GM23338 (cell line): ENCODE measurements around the gene DDX56.

Experiments
- POLR2AphosphoS5 ChIP-seq: IDR thresholded peaks from 2 replicates; pipeline ENCODE4 v1.6.1; 2016; ENCODE audit warnings: antibody characterized with exemption, low read depth
- TF ChIP-seq, protein P1 (sequence below), 2 experiments: fragments of 200-600 bp in 1 of 2; sonication (generic) in 1 of 2; conservative IDR thresholded peaks; 2 replicates each; pipeline versions ENCODE4 v1.5.1 to v1.6.1; 2016 to 2017; ENCODE audit warnings: antibody characterized with exemption in 2 of 2, low read depth in 2 of 2, mild to moderate bottlenecking in 2 of 2, moderate library complexity in 1 of 2

GRCh38 chr7:44567884-44568283 is 5.8 kb downstream of the DDX56 start:
- TF ChIP-seq, protein P1, sequence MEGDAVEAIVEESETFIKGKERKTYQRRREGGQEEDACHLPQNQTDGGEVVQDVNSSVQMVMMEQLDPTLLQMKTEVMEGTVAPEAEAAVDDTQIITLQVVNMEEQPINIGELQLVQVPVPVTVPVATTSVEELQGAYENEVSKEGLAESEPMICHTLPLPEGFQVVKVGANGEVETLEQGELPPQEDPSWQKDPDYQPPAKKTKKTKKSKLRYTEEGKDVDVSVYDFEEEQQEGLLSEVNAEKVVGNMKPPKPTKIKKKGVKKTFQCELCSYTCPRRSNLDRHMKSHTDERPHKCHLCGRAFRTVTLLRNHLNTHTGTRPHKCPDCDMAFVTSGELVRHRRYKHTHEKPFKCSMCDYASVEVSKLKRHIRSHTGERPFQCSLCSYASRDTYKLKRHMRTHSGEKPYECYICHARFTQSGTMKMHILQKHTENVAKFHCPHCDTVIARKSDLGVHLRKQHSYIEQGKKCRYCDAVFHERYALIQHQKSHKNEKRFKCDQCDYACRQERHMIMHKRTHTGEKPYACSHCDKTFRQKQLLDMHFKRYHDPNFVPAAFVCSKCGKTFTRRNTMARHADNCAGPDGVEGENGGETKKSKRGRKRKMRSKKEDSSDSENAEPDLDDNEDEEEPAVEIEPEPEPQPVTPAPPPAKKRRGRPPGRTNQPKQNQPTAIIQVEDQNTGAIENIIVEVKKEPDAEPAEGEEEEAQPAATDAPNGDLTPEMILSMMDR (conservative IDR thresholded peaks at IDR 0.05; ENCODE audit: low read depth in 2 of 2): no peak
- TF ChIP-seq POLR2AphosphoS5: no peak
